Measurements from ENCODE around the gene SOD3.

The SOD3 gene, protein sequence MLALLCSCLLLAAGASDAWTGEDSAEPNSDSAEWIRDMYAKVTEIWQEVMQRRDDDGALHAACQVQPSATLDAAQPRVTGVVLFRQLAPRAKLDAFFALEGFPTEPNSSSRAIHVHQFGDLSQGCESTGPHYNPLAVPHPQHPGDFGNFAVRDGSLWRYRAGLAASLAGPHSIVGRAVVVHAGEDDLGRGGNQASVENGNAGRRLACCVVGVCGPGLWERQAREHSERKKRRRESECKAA

DNA sequence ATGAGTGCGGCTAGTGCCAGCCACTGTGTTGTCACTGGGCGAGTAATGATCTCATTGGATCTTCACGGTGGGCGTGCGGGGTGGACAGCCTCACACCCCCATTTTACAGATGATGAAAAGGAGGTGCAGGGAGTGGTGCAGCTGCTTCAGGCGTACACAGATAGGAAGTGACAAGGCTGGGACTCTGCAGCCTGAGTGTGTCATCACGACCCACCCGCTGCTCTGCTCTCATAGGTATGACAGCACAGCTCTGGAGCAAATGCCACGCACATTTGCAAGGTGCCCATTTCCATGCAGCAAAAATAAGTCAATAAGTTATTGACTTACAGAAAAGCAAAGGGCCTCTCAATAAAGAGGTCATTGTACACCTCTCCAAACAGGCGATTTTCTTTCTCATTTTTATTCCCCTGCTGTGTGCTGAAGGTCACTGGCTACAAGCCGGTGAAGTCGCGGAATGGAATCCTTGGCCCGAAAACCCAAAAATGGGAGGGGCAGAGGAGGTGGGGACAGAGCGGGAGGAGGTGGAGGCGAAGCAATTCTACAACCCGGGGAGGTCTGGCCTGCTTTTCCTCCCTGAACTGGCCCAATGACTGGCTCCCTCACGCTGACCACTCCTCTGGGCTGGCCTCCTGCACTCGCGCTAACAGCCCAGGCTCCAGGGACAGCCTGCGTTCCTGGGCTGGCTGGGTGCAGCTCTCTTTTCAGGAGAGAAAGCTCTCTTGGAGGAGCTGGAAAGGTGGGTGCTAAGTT is at the start of gene SOD3:
TSS of gene SOD3 (plus strand) at position 658 of the 750 bp plus-strand sequence. CDS start 3,949 bp downstream, outside the sequence.
- no peak for DNase-seq

DNA sequence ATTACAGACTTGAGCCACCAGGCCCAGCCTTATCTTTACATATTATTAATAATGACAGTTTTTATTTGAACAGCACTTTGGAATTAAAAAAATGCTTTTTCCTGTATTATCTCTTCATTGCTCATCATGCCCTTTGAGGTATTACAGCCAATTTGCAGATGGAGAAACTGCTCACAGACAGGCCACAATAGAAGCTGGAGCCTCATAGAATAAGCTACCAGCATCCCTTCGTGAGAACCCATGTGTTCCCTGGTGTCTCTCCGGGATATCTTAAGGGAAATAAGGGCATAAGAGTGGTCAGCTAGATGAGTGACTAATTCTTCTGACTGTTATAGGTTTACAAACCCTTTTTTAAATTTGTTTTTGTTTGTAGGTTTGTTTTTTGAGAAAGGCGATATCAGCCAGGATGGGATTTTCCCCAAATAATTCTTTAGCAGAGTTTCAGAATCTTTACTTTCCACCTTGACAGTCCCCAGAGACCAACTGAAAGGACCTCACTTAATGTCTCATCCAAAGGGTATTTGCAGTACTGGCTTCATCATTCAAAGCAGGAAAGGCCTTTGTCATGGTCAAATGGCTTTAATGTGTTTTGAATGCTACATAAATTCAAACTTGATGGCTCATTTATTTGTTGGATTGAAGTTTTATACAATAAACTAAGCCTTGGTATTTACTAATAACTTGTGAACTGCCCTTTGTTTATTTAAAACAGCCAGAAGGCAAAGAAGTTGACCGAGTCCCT is 48.0 kb upstream of the SOD3 start:
- DNase-seq = no peak

DNA sequence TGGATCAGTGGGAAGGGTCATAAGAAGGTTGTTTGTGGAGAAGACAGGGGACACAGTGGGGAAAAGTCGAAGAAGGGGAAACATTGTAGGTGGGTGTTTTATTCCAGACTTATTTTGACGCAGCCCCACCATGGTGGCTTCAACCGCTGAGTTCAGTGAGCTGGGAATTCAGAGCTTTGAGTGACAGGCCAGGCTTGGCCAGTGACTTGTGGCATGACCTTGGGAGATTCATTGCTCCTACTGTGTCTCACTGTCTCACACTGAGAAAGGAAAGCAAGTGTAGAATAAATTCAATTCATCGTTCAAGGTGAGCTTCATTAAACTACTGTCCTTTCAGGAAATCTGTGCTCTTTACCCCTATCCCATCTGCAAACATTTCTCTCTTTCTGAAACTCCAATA is 47.4 kb upstream of the SOD3 start:
- DNase-seq = no peak

DNA sequence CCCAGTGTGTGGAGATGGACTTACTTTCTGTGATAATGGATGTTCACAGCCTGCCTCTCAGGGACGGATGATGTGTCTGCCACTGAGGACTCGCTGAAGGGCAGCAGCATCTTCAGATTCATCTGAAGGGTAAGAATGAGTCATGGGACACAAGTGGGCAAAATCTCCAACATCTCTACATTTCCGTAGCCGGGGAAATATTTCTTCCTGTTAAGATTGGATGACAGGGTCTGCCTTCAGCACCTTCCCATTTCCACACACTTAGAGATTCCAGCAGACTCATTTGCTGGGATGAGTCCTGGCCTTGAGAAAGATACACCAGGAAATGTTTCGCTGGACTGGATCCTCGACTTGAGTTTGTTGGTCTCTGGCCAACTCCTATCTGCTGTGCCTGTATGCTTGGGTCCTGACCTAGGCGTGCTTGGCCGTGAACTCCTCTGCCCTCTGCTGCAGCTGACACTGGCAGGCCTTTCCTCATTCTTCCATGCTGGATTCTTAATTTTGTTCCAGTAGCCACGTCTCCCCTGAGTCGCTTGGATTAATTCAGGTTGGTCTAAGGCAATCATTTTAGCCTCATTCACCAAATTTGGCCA is 46.5 kb upstream of the SOD3 start:
- DNase-seq = no peak

DNA sequence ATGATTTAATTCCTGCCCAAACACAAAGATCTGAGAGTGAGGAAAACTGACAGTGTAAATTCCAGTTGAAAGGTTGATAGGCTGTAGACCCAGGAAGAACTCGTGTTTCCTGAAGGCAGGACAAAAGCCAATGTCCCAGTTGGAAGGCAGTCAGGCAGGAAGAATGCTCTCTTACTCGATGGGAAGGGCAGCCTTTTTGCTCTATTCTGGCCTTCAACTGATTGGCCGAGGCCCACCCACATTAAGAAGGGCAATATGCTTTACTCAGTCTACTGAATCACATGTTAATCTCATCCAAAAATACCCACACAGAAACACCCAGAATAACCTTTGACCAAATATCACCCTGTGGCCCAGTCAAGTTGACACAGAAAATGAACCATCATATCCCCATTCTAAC is 45.3 kb upstream of the SOD3 start:
- DNase-seq = no peak

DNA sequence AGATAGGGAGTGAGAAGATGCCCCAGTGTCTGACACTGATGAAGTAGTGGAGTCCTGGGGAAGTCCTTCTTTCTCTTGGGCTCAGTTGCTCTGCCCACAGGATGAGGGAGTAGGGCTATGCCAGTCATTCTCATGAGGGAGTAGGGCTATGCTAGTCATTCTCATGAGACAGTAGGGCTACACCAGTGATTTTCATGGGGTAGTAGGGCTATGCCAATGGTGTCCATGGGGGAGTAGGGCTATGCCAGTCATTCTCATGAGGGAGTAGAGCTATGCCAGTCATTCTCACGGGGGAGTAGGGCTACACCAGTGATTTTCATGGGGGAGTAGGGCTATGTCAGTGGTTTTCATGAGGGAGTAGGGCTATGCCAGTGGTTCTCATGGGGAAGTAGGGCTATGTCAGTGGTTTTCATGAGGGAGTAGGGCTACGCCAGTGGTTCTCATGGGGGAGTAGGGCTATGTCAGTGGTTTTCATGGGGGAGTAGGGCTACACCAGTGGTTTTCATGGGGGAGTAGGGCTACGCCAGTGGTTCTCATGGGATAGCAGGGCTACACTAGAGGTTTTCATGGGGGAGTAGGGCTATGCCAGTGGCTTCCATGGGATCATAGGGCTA is 43.3 kb upstream of the SOD3 start:
- no peak for DNase-seq

DNA sequence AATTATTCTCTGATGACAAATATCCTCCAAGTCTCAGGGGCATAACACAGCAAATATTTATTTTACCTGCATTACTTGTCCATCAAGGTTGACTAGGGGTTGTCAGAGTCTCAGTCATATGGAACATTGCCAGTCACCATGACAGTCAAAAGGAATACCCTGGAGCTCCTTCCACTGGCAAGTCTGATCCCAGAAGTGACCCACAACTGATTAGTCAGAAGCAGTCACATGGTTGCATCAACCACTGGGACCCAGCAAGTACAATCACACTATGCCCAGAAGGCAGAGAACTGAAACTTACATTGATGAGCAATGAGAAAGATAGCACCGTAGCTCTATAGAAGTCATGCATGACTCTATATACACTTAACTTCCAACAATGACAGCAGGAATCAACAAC is 41.9 kb upstream of the SOD3 start:
- no peak for DNase-seq

DNA sequence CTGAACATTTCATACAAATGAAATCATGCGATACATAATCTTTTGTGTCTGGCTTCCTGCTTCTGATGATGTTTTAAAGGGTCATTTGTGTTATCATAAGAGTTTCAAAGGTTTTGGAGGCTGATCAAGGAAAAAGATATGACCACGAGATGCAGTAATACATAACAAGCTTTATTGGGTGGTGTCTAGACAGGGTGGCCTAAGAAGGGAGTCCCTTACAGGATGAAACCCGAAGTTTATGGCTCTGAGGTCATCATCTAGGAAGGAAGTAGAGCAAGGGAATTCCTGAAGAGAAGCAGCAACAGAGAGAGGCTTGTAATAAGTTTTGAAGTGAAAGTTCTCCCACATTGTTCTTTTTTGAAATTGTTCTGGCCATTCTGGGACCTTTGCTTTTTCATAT is 40.8 kb upstream of the SOD3 start:
- DNase-seq = no peak

DNA sequence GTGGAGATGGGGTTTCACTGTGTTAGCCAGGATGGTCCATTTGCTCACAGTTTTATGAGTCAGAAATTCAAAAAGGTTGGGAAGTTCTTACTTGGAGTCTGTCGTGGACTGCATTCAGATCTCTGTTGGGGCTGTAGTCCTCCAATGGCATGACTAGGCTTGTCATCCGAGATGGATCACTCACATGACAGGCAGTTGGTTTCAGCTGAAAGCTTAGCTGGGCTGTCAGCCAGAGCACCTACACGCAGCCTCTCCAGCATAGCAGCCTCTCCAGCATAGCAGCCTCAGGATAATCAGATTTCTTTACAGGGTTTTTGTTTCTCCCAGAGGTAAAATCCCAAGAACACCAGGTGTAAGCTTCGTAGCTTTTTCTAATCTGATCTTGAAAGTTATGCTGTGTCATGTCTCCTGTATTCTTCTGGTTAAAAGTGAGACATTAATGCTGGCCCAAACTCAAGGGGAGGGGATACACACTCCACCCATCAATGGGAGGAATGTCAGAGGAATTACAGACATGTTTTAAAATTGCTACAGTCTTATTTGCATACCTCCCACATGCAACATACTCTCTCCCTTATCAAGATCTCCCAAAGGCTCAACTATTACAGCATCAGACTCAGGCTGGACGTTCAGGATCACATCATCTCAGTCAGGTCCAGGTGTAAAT is 31.6 kb upstream of the SOD3 start:
- DNase-seq = peak; percentile 57

DNA sequence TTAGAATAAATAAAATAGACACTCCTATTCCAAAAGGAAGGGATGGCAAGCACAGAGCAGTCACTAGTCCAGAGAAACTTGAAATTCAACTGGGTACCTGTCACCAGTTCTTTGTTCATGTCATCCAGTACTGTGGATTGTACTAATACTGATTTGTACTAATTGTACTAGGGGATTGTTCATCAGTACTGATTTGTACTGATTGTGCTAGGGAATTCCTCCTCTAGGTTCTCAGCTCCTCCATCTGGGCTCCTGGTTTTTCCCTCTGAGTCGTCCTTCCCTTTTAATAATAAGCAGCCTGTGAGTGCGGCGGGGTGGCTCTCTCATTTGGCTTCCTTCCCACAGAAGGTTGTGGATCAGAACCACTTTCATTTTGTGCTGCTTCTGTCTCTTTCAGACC is 31.0 kb upstream of the SOD3 start:
- no peak for DNase-seq

DNA sequence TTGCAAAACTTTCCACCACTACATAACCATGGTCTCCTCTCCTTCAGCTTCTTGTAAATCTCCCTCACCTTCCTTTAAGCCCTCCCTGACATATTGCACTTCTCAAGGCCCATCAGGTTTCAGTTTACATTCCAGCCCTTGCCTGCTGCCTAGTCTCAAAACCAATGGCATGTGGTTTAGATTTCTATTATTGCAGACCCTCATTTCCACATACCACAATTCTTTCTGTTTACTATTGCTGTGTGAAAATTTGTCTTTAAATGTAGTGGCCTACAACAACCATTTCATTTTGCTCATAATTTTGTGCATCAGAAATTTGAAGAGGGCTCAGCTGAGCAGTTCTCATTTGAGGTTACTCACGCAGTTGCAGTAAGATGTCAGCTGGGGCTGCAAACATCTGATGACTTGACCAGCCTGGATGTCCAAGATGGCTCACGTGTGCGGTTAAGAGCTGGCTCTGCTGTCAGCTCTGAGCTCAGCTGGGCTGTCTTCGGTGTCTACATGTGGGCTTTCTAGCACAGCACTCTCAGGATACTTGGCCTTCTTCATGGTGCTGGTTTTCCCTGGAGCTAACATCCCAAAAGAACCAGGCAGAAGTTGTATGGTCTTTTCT is 29.9 kb upstream of the SOD3 start:
- no peak for DNase-seq

DNA sequence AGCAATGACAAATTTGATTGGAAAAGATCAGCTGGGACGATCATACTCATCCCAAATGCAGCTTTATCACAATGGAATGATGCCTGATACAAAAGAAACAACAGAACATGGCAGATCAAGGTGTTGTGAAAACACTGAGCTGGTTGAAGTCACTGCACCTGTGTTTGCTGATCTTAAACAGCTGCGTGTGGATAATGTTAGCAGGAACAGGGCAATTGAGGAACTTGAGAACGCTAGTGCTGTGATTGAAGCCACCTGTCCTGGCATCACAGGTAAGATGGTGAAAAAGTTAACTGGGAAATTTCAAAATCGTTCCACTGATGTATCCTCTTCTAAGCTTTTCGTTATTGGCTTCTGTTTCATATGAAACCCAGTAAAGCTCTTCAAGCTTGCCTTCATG is 27.4 kb upstream of the SOD3 start:
- peak; percentile 2 for DNase-seq

DNA sequence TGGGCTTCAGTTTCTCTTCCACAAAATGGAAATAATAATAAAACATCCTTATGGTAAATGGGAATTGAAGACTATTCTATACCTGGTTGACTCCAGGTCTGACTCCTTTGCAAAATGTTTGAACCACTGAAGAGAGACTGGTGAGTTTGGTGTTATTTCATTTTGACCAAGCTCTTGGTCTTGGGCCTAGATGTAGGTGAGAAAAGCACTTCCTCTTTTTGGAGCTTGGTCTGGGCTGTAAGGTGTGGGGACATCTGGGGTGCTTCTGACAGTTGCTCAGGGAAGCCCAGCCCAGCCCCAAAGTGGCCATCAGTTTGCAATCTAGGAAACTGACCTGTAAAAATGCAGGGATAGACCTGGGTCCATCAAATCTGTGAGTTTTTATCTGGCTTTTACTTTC is 26.8 kb upstream of the SOD3 start:
- no peak for DNase-seq

DNA sequence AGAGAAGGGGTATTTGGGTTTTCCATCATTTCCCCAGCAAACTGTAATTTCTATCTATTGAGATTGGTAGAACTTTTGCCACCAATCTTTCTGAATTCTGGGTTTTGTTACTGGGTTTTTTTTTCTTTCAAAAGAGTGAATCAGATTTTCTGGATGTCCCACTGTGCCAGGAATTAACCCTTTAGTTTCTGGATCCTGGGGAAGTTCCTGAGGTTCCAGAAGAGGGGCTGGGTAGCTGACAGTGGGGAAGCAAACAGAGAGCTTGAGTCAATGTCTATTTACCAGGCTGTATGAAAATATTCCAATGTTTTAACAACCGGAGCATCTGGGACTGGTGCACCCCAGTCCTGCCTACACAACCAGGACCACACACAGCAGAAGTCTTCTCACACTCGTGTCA is 25.8 kb upstream of the SOD3 start:
- DNase-seq = no peak

DNA sequence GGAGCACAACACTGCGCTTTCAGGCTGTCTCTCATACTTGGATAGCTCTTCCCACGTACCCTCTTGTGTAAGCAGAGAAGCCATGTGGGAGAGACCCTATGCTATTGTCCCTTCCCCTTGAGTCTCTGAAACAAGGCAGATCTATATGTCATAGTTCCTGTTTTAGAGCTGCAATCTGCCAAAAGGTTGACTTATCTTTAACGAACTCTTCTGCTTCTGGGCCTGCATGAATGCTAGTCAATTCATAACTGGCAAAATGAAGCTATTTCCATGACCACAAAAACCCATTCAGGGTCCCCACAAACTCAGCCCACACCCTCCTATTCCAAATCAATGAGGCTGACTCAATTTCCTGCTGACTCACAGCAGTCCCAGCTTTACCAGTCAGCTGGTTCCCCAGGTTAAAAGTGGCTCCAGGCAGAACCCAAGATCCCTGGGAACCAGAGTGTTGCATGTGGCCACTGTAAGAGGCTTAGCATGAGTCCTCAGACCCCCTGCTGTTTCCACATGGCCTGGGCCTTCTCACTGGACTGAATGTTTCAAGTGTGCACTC is 25.3 kb upstream of the SOD3 start:
- no peak for DNase-seq

DNA sequence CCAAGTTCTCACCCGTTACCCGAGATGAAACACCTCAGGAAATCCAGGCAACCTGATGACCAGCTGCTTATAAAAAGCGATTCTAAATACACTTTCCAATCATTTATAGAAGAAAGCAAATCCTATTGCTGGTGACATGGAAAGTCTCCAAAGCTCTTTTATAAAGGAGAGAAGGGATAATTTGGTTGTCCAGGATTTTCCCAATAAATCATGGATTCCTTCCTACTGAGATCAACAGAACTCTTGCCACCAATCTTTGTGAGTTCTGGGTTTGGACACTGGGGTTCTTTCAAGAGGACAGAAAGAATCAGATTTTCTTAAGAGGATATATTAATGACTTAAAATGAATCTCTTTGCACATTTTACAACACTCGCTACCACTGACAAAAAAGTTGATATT is 24.7 kb upstream of the SOD3 start:
- no peak for DNase-seq

DNA sequence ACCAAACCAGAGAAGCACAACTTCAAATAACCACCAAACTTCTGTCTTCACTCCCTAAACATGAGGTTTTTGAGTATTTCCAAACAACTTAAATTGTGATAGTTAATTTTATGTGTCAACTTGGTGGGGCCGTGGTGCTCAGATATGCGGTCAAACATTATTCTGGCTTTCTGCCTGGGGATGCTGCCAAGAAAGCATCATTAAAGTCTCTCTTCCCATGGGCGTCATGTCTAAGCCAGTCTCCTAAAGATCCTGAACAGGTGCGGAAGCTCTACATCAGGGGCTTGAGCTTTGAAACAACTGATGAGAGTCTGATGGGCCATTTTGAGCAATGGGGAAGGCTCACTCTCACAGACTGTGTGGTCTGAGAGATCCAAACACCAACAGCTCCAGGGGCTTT is 24.1 kb upstream of the SOD3 start:
- no peak for DNase-seq

DNA sequence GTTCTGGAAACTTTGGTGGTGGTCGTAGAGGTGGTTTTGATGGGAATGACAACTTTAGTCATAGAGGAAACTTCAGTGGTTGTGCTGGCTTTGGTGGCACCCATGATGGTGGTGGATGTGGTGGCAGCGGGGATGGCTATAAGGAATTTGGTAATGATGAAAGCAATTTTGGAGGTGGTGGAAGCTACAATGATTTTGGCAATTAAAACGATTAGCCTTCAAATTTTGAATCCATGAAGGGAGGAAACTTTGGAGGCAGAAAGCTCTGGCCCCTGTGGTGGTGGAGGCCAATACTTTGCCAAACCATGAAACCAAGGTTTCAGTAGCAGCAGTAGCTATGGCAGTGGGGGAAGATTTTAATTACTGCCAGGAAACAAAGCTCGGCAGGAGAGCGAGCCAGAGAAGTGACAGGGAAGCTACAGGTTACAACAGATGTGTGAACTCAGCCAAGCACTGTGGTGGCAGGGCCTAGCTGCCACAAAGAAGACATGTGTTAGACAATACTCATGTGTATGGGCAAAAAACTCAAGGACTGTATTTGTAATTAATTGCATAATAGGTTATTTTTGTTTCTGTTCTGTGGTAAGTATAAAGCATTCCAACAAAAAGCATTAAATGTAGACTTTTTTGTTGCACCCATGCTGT is 23.2 kb upstream of the SOD3 start:
- DNase-seq = no peak

DNA sequence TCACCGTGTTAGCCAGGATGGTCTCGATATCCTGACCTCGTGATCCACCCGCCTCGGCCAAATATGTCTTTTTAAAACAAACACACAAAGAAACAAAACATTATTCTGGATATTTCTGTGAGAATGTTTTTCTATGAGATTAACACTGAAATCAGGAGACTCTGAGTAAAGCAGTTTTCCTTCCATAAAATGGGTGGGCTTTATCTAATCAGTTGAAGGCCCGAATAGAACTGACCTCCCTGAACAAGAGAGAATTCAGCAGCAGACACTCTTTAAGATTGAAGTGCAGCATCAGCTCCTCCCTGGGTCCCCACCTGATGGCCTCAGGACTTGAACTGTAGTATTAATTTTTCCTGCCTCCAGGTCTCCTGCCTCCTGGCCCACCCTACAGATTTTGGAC is 22.4 kb upstream of the SOD3 start:
- no peak for DNase-seq

DNA sequence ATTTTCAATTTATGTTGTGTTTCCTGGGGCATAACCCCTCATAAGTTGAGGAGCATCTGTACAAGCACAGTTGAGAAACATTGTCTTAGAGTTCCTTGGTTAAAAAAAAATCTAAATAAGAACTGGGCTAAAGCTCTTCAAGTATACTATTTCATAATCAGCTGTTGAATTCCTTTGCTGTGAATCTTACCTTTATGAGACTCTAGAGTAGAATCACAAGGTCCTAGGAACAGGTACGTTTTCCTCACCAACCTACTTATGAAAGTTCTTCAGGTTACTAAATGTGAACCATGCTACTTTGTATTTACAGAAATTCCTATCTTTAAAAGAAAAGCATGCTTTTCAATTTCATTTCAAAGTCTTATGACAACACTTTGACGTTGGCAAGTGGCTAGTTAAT is 20.9 kb upstream of the SOD3 start:
- no peak for DNase-seq

DNA sequence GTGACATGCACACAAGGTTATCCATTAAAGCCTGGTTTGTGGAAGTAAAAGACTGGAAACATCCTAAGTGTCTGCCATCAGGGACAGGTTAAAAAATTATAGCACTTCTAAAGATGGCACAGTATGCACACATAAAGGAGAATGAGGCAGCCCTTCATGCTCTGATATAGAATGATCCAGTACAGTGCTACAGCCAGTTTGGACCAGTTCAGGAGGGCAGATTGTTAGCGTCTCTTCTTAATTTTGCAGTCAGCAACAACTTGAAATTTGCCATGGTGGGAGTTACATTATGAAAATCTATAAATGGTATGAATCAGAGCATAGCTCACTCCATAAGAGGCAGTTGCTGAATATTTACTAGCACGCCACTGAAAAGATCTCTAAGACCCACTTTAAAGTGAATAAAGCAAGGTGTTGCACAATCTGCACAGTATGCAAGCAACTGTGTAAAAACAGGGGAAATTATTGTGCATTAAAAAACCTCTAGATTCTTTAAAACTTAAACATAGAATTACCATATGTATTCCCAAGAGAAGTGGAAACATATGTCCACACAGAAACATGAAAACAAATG is 20.3 kb upstream of the SOD3 start:
- no peak for DNase-seq
